Gastrocnemius medialis (tissue), 4 donors: Measurements from ENCODE around the gene SS18.

Experiments used
- CTCF ChIP-seq, 5 experiments: fragments of 450-650 bp in 3 of 5; fragments of 200-600 bp in 2 of 5; sonication (generic) in 2 of 5; IDR thresholded peaks in 4 of 5; conservative IDR thresholded peaks in 1 of 5; 1 replicate in 4 of 5; 2 replicates in 1 of 5; pipeline ENCODE4 v1.5.1; 2016 to 2019; ENCODE audit warnings: antibody characterized with exemption in 5 of 5, mild to moderate bottlenecking in 3 of 5, moderate library complexity in 3 of 5
- POLR2A ChIP-seq, 2 donors: fragments of 450-650 bp; IDR thresholded peaks; one replicate each; pipeline ENCODE4 v1.6.1; 2017; ENCODE audit warnings: antibody characterized with exemption in 2 of 2, mild to moderate bottlenecking in 2 of 2, moderate library complexity in 2 of 2

GRCh38 chr18:26082475-26082874, 7.9 kb downstream of the SS18 start:
- TF ChIP-seq CTCF (IDR thresholded peaks at IDR 0.05 in 4 of 5, conservative IDR thresholded peaks at IDR 0.05 in 1 of 5) (no peak), POLR2A (IDR thresholded peaks at IDR 0.05) (no peak)
